Peyer's patch (tissue), 4 donors: ENCODE data around the gene IFFO2.

Experiments
- CTCF ChIP-seq, 6 experiments: fragments of 450-650 bp in 4 of 6; fragments of 200-600 bp in 2 of 6; sonication (generic) in 1 of 6; IDR thresholded peaks; one replicate each; pipeline ENCODE4 v1.5.1; 2017 to 2019; ENCODE audit warnings: antibody characterized with exemption in 6 of 6, mild to moderate bottlenecking in 3 of 6, moderate library complexity in 1 of 6
- POLR2A ChIP-seq, 2 donors: fragments of 450-650 bp; IDR thresholded peaks; one replicate each; pipeline ENCODE4 v1.5.1; 2017; ENCODE audit warnings: antibody characterized with exemption in 2 of 2, mild to moderate bottlenecking in 2 of 2, moderate library complexity in 2 of 2

GRCh38 chr1:18943162-18943561 lies 13.3 kb downstream of the IFFO2 start:
- TF ChIP-seq CTCF (IDR thresholded peaks at IDR 0.05) (no peak), POLR2A (IDR thresholded peaks at IDR 0.05) (no peak)
